GM12872 (cell line): ENCODE results near the gene MRPS34.

ENCODE experiments used
- CTCF ChIP-seq: IDR thresholded peaks from 3 replicates; pipeline ENCODE4 v1.5.1; 2011; ENCODE audit warnings: low read depth, mild to moderate bottlenecking, low read length, moderate library complexity; ENCODE audit not compliant: insufficient read depth

Gene MRPS34

GRCh38 chr16:1731073-1731472 is 41.9 kb downstream of the MRPS34 start:
- no peak for TF ChIP-seq CTCF

GRCh38 chr16:1729445-1729844 is 43.5 kb downstream of the MRPS34 start:
- TF ChIP-seq CTCF, result no peak

- TF ChIP-seq CTCF, result no peak
Measured at GRCh38 chr16:1729026-1729425, 43.9 kb downstream of the MRPS34 start.

GRCh38 chr16:1727651-1728624 is 45.0 kb downstream of the MRPS34 start:
- no peak for TF ChIP-seq CTCF

- no peak for TF ChIP-seq CTCF
Measured at GRCh38 chr16:1726661-1727502, 46.1 kb downstream of the MRPS34 start.

- TF ChIP-seq CTCF, result no peak
Measured at GRCh38 chr16:1724491-1724890, 48.4 kb downstream of the MRPS34 start.

- peak; percentile 80 for TF ChIP-seq CTCF
Measured at GRCh38 chr16:1723450-1724147, 49.3 kb downstream of the MRPS34 start.
